Measurements from ENCODE around the gene SF3A2.

Gene SF3A2

GRCh38 chr19:2207991-2208860, 28.4 kb upstream of the SF3A2 start:
- no peak for DNase-seq (ENCODE audit: low spot score)

GRCh38 chr19:2208975-2209374, 27.6 kb upstream of the SF3A2 start:
- no peak for DNase-seq (ENCODE audit: low spot score)

GRCh38 chr19:2209408-2209807, 27.2 kb upstream of the SF3A2 start:
- DNase-seq (ENCODE audit: low spot score): no peak

- no peak for DNase-seq (ENCODE audit: low spot score)
These were observed 26.4 kb upstream of the SF3A2 start for GRCh38 chr19:2210206-2210605.

- DNase-seq (ENCODE audit: low spot score): no peak
These were observed 25.5 kb upstream of the SF3A2 start for GRCh38 chr19:2210987-2211740.

GRCh38 chr19:2212861-2213711, 23.5 kb upstream of the SF3A2 start:
- no peak for DNase-seq (ENCODE audit: low spot score)

- no peak for DNase-seq (ENCODE audit: low spot score)
These were observed 22.8 kb upstream of the SF3A2 start for GRCh38 chr19:2213799-2214198.

GRCh38 chr19:2214251-2214650, 22.4 kb upstream of the SF3A2 start:
- no peak for DNase-seq (ENCODE audit: low spot score)

GRCh38 chr19:2215281-2215751, 21.3 kb upstream of the SF3A2 start:
- DNase-seq (ENCODE audit: low spot score): peak; percentile 80

GRCh38 chr19:2216361-2217225, 20.0 kb upstream of the SF3A2 start:
- no peak for DNase-seq (ENCODE audit: low spot score)

- DNase-seq (ENCODE audit: low spot score): no peak
These were observed 19.0 kb upstream of the SF3A2 start for GRCh38 chr19:2217591-2217990.

GRCh38 chr19:2219726-2220125, 16.9 kb upstream of the SF3A2 start:
- no peak for DNase-seq (ENCODE audit: low spot score)

GRCh38 chr19:2221250-2221831, 15.3 kb upstream of the SF3A2 start:
- no peak for DNase-seq (ENCODE audit: low spot score)

- no peak for DNase-seq (ENCODE audit: low spot score)
These were observed 14.7 kb upstream of the SF3A2 start for GRCh38 chr19:2221918-2222317.

GRCh38 chr19:2223391-2223790, 13.2 kb upstream of the SF3A2 start:
- no peak for DNase-seq (ENCODE audit: low spot score)

GRCh38 chr19:2223959-2224358, 12.7 kb upstream of the SF3A2 start:
- no peak for DNase-seq (ENCODE audit: low spot score)

- DNase-seq (ENCODE audit: low spot score): no peak
These were observed 11.8 kb upstream of the SF3A2 start for GRCh38 chr19:2224754-2225349.

GRCh38 chr19:2225415-2226050, 11.1 kb upstream of the SF3A2 start:
- no peak for DNase-seq (ENCODE audit: low spot score)

- no peak for DNase-seq (ENCODE audit: low spot score)
These were observed 10.4 kb upstream of the SF3A2 start for GRCh38 chr19:2226051-2226839.
